GM13977 (cell line): ENCODE data around the gene BAD.

Source experiments
- DNase-seq: peaks from one replicate; pipeline ENCODE4 v3.0.0; 2012; ENCODE audit warnings: low spot score
- in situ Hi-C: fragments of 300-500 bp; cut with MboI; formaldehyde crosslinking; loops from one replicate; pipeline ENCODE4 v1.12.0; 2022; ENCODE audit warnings: low sequenced_read_pairs, low pct_unique_long_range_greater_than_20kb, mixed read lengths, inconsistent platforms; ENCODE audit not compliant: unreplicated experiment
- TF ChIP-seq, protein P1 (sequence below): IDR thresholded peaks from 2 replicates; pipeline ENCODE4 v1.5.1; 2012; ENCODE audit warnings: mild to moderate bottlenecking, control low read depth; ENCODE audit not compliant: insufficient read depth; ENCODE audit errors: extremely low read depth, missing control alignments

Gene BAD

DNA sequence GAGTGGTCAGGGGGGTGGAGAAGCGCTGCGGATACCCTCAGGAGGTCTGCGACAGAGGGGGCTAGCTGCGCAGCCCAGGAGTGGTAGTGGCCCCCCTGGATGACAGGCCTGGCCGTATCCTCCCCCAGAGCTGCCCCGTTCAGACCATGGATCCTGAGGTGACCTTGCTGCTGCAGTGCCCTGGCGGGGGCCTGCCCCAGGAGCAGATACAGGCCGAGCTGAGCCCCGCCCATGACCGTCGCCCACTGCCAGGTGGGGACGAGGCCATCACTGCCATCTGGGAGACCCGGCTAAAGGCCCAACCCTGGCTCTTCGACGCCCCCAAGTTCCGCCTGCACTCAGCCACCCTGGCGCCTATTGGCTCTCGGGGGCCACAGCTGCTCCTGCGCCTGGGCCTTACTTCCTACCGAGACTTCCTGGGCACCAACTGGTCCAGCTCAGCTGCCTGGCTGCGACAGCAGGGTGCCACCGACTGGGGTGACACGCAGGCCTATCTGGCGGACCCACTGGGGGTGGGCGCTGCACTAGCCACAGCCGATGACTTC is 57.9 kb downstream of the BAD start:
- peak; percentile 85 for DNase-seq
- TF ChIP-seq, protein P1, sequence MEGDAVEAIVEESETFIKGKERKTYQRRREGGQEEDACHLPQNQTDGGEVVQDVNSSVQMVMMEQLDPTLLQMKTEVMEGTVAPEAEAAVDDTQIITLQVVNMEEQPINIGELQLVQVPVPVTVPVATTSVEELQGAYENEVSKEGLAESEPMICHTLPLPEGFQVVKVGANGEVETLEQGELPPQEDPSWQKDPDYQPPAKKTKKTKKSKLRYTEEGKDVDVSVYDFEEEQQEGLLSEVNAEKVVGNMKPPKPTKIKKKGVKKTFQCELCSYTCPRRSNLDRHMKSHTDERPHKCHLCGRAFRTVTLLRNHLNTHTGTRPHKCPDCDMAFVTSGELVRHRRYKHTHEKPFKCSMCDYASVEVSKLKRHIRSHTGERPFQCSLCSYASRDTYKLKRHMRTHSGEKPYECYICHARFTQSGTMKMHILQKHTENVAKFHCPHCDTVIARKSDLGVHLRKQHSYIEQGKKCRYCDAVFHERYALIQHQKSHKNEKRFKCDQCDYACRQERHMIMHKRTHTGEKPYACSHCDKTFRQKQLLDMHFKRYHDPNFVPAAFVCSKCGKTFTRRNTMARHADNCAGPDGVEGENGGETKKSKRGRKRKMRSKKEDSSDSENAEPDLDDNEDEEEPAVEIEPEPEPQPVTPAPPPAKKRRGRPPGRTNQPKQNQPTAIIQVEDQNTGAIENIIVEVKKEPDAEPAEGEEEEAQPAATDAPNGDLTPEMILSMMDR = peak; percentile 1
- in situ Hi-C loops = no loop called here

DNA sequence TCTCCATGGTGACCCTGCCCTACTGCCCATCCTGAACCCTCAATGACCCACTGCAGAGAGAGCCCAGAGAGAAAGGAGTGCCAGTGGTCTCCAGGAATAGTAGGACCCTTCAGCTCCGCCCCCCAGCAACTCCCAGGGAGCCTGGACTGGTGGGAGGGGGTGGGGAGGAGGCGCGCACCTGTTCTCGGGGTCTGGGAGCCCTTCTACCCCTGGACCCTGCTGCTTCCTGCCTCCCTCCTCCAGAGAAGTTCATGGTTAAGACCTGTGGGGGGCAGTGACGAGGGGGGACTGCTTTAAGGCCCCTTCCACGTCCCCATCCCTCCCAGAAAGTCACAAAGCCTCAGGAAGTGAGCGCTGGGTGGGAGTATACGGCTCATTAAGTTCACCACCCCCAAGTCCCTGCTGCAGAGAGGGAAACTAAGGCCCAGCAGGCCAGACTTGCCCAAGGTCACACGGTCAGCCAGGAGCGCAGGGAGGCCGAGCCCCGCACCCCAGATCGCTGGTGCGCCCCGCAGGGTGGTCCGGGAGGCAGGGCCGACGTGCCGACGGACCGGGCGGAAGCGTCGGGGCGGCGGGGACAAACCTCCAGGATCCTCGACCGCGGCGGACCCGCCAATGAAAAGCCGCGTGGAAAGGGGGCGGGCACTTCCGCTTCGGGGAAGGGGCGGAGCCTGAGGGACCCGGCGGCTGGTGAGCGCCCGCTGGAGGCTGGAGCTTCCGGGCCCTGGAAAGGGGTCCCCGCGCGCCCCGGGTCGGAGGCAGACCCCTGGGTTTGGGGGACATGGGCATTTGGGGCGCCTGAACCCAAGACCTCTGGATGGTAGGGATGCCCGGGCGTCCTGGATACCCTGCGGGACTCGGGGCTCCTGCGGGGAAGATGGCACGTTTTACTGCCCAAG is 58.6 kb downstream of the BAD start, which contains the start of the genes NUDT22 and TRPT1:
TSS of gene NUDT22 (plus strand) at position 667 of the 899 bp plus-strand sequence. CDS start 379 bp downstream, outside the sequence.
TSS of gene TRPT1 (minus strand) at position 579 of the 899 bp plus-strand sequence. CDS start at position 253, 326 bp downstream.
- in situ Hi-C loops = no loop called here
- TF ChIP-seq, protein P1 = peak; percentile 29
- DNase-seq = peak; percentile 95

DNA sequence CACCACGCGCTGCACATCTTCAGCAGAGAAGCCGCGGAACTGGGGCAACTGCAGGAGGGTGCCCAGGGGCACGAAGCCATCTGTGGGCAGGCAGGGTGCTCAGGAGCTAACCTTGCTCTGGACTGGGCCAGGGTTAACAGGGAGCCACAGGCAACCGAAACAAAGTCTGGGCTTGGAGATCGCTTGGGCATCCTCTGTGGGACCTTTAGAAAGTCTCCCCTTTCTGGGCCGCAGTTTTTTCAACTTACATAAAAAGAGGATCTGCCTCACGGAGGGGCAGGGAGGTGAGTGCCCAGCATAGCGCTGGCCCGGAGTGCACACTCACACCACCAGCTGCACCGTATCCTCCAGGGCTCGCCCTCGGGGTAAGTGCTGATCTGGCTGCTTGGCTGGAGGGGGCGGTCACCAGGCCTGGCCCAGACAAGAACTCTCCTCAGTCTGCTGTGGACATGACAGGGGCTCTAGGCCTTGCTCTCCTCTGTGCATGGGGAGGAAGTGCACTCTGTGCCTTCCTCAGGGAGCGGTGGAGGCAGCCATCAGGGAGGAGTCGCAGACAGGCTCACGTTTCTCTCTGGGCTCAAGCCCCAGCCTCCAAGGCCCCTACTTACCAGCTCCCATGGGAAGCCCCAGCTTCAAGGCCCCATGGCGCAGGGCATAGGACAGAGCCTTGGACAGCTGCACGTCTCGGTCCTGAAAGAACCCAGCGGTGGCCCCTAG is 59.4 kb downstream of the BAD start:
- TF ChIP-seq, protein P1 = no peak
- in situ Hi-C loops = no loop called here
- DNase-seq = no peak

DNA sequence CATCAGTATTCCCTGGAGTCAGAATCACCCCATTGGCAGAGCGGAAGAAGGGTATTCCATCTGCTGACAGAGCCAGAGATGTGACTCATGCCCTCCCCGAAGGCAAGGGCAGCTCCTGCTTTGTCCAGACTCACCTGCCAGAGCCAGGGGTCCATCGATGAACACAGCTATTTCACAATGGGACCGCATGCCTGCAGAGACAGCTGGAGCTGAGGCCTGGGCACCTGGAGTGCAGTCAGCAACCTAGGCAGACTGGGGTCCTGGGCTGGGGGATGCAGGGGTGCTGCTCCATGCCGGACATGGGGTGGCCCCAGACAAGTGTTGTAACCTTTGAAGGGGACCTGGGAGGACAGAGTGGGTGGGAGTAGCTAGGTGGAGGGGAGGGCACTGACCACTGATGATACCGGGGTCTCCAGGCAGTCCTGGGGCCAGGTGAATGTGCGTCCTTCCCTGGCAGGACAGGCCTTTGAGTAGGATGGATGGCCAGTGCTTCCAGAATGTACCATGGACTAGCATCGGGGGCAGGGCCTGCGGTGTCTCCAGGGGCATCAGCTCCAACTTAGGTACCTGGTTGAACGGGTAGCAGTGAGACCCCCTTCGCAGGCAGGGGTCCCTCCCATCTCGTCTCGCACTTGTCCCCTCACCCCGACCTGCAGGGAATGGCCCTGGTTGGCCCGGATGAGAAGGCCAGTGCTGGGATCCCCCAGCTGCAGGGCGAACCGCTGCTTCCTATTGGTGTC is 60.1 kb downstream of the BAD start:
- no peak for DNase-seq
- TF ChIP-seq, protein P1 = no peak
- in situ Hi-C loops = no loop called here

DNA sequence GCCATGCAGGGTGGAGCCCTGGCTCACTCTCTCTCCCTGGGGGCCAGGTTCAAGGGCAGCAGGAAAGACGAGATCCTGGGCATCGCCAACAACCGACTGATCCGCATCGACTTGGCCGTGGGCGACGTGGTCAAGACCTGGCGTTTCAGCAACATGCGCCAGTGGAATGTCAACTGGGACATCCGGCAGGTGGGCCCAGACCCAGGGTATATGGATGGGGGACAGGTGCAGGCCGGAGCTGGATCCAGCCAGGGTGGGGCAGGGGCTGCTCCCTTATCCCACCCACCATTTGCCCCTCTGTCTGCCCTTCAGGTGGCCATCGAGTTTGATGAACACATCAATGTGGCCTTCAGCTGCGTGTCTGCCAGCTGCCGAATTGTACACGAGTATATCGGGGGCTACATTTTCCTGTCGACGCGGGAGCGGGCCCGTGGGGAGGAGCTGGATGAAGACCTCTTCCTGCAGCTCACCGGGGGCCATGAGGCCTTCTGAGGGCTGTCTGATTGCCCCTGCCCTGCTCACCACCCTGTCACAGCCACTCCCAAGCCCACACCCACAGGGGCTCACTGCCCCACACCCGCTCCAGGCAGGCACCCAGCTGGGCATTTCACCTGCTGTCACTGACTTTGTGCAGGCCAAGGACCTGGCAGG is 61.3 kb downstream of the BAD start:
- TF ChIP-seq, protein P1 = no peak
- in situ Hi-C loops = no loop called here

DNA sequence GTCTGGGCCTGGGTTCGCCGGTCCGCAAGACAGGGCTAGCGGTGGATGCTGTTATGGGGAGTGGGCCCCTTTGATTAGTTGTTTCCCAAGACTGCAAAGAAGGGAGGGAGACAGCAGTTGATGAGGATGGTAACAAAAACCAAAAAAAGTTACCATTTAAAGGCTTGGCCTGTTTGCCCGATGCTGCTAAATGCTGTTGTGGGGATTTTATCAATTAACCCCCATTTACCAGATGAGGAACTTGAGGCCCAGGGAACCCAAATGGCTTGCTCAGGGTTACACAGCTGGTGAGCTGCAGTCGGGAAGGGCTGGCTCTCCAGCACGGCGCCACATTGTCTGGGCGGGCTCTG is 61.8 kb downstream of the BAD start:
- in situ Hi-C loops = no loop called here
- DNase-seq = no peak
- TF ChIP-seq, protein P1 = no peak

More for the DNA sequence above, 61.3 kb downstream of the BAD start:
- DNase-seq = no peak
